IMR-90 (cell line): ENCODE measurements around the gene SMAD7. TPM values are rescaled to one million over a fixed set of nuclear protein-coding genes. Genes with fewer than 3 reads are reported as not detected.

Experiments used
- ATAC-seq: fragments of 200-7000 bp; cut with Tn5 transposase; 2 replicates; pipeline ENCODE4 v1.9.1; 2020; ENCODE audit warnings: low read depth, mild to moderate bottlenecking, moderate library complexity
- BruUV-seq: library from RNA; stranded (reverse); fragments of 400-500 nt; replicated peaks from 2 replicates; lab custom pipeline; 2021; lab: Mats Ljungman, UMichigan
- CTCF ChIA-PET: fragments of 300-600 bp; formaldehyde crosslinking; extraction: SDS; loops from one replicate; lab custom pipeline; 2021; ENCODE audit warnings: antibody characterized with exemption; lab: Yijun Ruan, JAX
- POLR2A ChIA-PET: fragments of 300-600 bp; sonication (Branson Sonifier 250); formaldehyde crosslinking; loops from one replicate; lab custom pipeline; 2022; ENCODE audit warnings: antibody characterized with exemption; ENCODE audit not compliant: unreplicated experiment; lab: Charles Lee
- DNase-seq: peaks from one replicate; pipeline ENCODE4 v3.0.0; 2013
- H2AFZ ChIP-seq: replicated peaks from 2 replicates; pipeline ENCODE3; 2013; ENCODE audit warnings: low read length, mild to moderate bottlenecking; ENCODE audit not compliant: poor library complexity
- H2AK5ac ChIP-seq: 2 replicates; pipeline ENCODE4 v1.6.1; 2013; ENCODE audit warnings: low read depth, low read length, inconsistent platforms
- H2AK9ac ChIP-seq: replicated peaks from 2 replicates; pipeline ENCODE3; 2013; ENCODE audit warnings: mild to moderate bottlenecking, low read depth, low read length, moderate library complexity; ENCODE audit not compliant: poor library complexity
- H2BK120ac ChIP-seq: 2 replicates; pipeline ENCODE4 v1.6.1; 2013; ENCODE audit warnings: low read depth, low read length, inconsistent platforms
- H2BK15ac ChIP-seq: 3 replicates; pipeline ENCODE4 v1.6.1; 2013; ENCODE audit warnings: low read depth, low read length, inconsistent platforms
- H2BK20ac ChIP-seq: 2 replicates; pipeline ENCODE4 v1.6.1; 2013; ENCODE audit warnings: low read depth, mild to moderate bottlenecking, inconsistent platforms, low read length, moderate library complexity
- H2BK5ac ChIP-seq: 2 replicates; pipeline ENCODE4 v1.6.1; 2013; ENCODE audit warnings: mild to moderate bottlenecking, low read depth, low read length, inconsistent platforms; ENCODE audit not compliant: poor library complexity, severe bottlenecking
- H3K14ac ChIP-seq: replicated peaks from 2 replicates; pipeline ENCODE4 v1.6.1; 2013; ENCODE audit warnings: low read depth, low read length, inconsistent platforms
- H3K18ac ChIP-seq: 2 replicates; pipeline ENCODE4 v1.6.1; 2013; ENCODE audit warnings: low read depth, low read length, control low read depth
- H3K23ac ChIP-seq: 2 replicates; pipeline ENCODE4 v1.6.1; 2013; ENCODE audit warnings: low read depth, low read length, inconsistent platforms
- H3K27ac ChIP-seq: 2 replicates; pipeline ENCODE4 v1.5.1; 2013; ENCODE audit warnings: mild to moderate bottlenecking, control low read depth, low read length; ENCODE audit not compliant: insufficient read depth
- H3K27me3 ChIP-seq: 2 replicates; pipeline ENCODE4 v1.6.1; 2013; ENCODE audit warnings: low read length; ENCODE audit not compliant: control insufficient read depth, insufficient read depth
- H3K36me3 ChIP-seq: 2 replicates; pipeline ENCODE4 v1.6.1; 2013; ENCODE audit warnings: low read length, mixed read lengths; ENCODE audit not compliant: control insufficient read depth, insufficient read depth
- H3K4ac ChIP-seq: 2 replicates; pipeline ENCODE4 v1.6.1; 2013; ENCODE audit warnings: low read depth, low read length, inconsistent platforms
- H3K4me1 ChIP-seq: 2 replicates; pipeline ENCODE4 v1.6.1; 2013; ENCODE audit warnings: low read length, mixed read lengths; ENCODE audit not compliant: control insufficient read depth, insufficient read depth
- H3K4me2 ChIP-seq: 2 replicates; pipeline ENCODE4 v1.6.1; 2013; ENCODE audit warnings: low read depth, mild to moderate bottlenecking, control low read depth, low read length, moderate library complexity
- H3K4me3 ChIP-seq: 2 replicates; pipeline ENCODE4 v1.5.1; 2013; ENCODE audit warnings: low read depth, mild to moderate bottlenecking, control low read depth, low read length, moderate library complexity; ENCODE audit not compliant: insufficient read depth
- H3K56ac ChIP-seq: 2 replicates; pipeline ENCODE4 v1.6.1; 2013; ENCODE audit warnings: low read length, inconsistent platforms; ENCODE audit not compliant: insufficient read depth; ENCODE audit errors: extremely low read depth
- H3K79me1 ChIP-seq, 2 experiments: 2 replicates each; pipeline ENCODE4 v1.6.1; 2013; ENCODE audit warnings: low read length in 2 of 2, inconsistent platforms in 1 of 2, low read depth in 1 of 2
- H3K9ac ChIP-seq: 2 replicates; pipeline ENCODE4 v1.6.1; 2013; ENCODE audit warnings: low read depth, low read length, control low read depth
- H3K9me1 ChIP-seq: 2 replicates; pipeline ENCODE4 v1.6.1; 2013; ENCODE audit warnings: low read length, inconsistent platforms; ENCODE audit not compliant: insufficient read depth
- H3K9me3 ChIP-seq: 2 replicates; pipeline ENCODE4 v1.6.1; 2013; ENCODE audit warnings: low read length; ENCODE audit not compliant: control insufficient read depth, insufficient read depth
- H4K20me1 ChIP-seq: 2 replicates; pipeline ENCODE4 v1.6.1; 2013; ENCODE audit warnings: low read length, inconsistent platforms; ENCODE audit not compliant: insufficient read depth
- H4K5ac ChIP-seq: 2 replicates; pipeline ENCODE4 v1.6.1; 2013; ENCODE audit warnings: mild to moderate bottlenecking, low read depth, low read length, control low read depth
- H4K8ac ChIP-seq, 2 experiments: 2 replicates each; pipeline ENCODE4 v1.6.1; 2013; ENCODE audit warnings: low read depth in 2 of 2, low read length in 2 of 2, control low read depth in 1 of 2, inconsistent platforms in 1 of 2
- H4K91ac ChIP-seq: 2 replicates; pipeline ENCODE4 v1.6.1; 2013; ENCODE audit warnings: low read depth, low read length, inconsistent platforms; ENCODE audit not compliant: insufficient read depth
- BHLHE40 ChIP-seq: fragments of 150-350 bp; IDR thresholded peaks from 2 replicates; pipeline ENCODE4 v1.6.1; 2016; ENCODE audit warnings: mild to moderate bottlenecking, low read depth, low read length
- CEBPB ChIP-seq: IDR thresholded peaks from 2 replicates; pipeline ENCODE4 v1.6.1; 2012; ENCODE audit warnings: low read depth, low read length, improper control_type of control experiment
- CHD1 ChIP-seq: IDR thresholded peaks from 2 replicates; pipeline ENCODE4 v1.6.1; 2012; ENCODE audit warnings: low read depth, low read length, improper control_type of control experiment
- FOS ChIP-seq: fragments of 150-350 bp; IDR thresholded peaks from 2 replicates; pipeline ENCODE4 v1.6.1; 2016; ENCODE audit warnings: low read depth, low read length
- NFE2L2 ChIP-seq: fragments of 150-350 bp; IDR thresholded peaks from 2 replicates; pipeline ENCODE4 v1.6.1; 2016; ENCODE audit warnings: low read depth, mild to moderate bottlenecking, low read length
- POLR2A ChIP-seq: IDR thresholded peaks from 2 replicates; pipeline ENCODE4 v1.6.1; 2012; ENCODE audit warnings: mild to moderate bottlenecking, low read depth, low read length
- RAD21 ChIP-seq: IDR thresholded peaks from 2 replicates; pipeline ENCODE4 v1.6.1; 2012; ENCODE audit warnings: low read length, improper control_type of control experiment
- RCOR1 ChIP-seq: IDR thresholded peaks from 2 replicates; pipeline ENCODE4 v1.6.1; 2012; ENCODE audit warnings: mild to moderate bottlenecking, low read length, improper control_type of control experiment; ENCODE audit not compliant: insufficient replicate concordance
- RFX5 ChIP-seq: IDR thresholded peaks from 2 replicates; pipeline ENCODE4 v1.8.0; 2012; ENCODE audit warnings: low read depth, mild to moderate bottlenecking, low read length, moderate library complexity
- SMC3 ChIP-seq: fragments of 150-350 bp; IDR thresholded peaks from 2 replicates; pipeline ENCODE4 v1.6.1; 2016; ENCODE audit warnings: low read depth, mild to moderate bottlenecking, antibody characterized with exemption, low read length, moderate library complexity
- WGBS, 2 experiments: methylation state at CpG; one replicate each; pipeline versions ENCODE4 v1.1.5 to v1.1.7; 2013; ENCODE audit warnings: missing lambda C conversion rate in 2 of 2; ENCODE audit not compliant: insufficient read length in 1 of 2; ENCODE audit errors: extremely low coverage in 2 of 2; 5-methylcytosine and 5-hydroxymethylcytosine counted together
- dilution Hi-C: fragments of 300-500 bp; cut with HindIII; formaldehyde crosslinking; loops from one replicate; pipeline ENCODE4 v1.14.3; 2018; ENCODE audit warnings: low sequenced_read_pairs; ENCODE audit not compliant: unreplicated experiment
- in situ Hi-C: fragments of 300-500 bp; cut with MboI; formaldehyde crosslinking; loops from 3 replicates; pipeline ENCODE4 v1.14.3; 2019; ENCODE audit warnings: low sequenced_read_pairs, inconsistent platforms, mixed read lengths
- intact Hi-C: fragments of 100-400 bp; cut with micrococcal nuclease; formaldehyde crosslinking; loops from 2 replicates; pipeline ENCODE4 v1.10.0; 2022
- polyA plus RNA-seq, 3 experiments: library from polyadenylated mRNA; depleted of rRNA; stranded (reverse); fragments of >200 nt; gene quantifications; 2 replicates each; pipeline ENCODE4 v1.2.3, GENCODE V29; 2012; ENCODE audit warnings: low replicate concordance in 1 of 3
- total RNA-seq: library from RNA; depleted of rRNA; stranded (reverse); fragments of >200 nt; gene quantifications from 2 replicates; pipeline ENCODE4 v1.2.3, GENCODE V29; 2012
- TF ChIP-seq, protein P1 (sequence below): conservative IDR thresholded peaks from 2 replicates; pipeline ENCODE4 v1.5.1; 2012; ENCODE audit warnings: mild to moderate bottlenecking, low read depth, low read length, improper control_type of control experiment
- TF ChIP-seq, protein P2 (sequence below): fragments of 150-350 bp; IDR thresholded peaks from 2 replicates; pipeline ENCODE4 v1.6.1; 2016; ENCODE audit warnings: low read depth, mild to moderate bottlenecking, low read length, moderate library complexity, borderline replicate concordance
- TF ChIP-seq, protein P3 (sequence below): fragments of 150-350 bp; IDR thresholded peaks from 2 replicates; pipeline ENCODE4 v1.6.1; 2017; ENCODE audit warnings: mild to moderate bottlenecking, antibody characterized with exemption, low read length, low read depth

SMAD7 gene
- total and polyA plus RNA-seq, 2 of the 4 experiments (the other 2 are of a cell fraction): 15.8 to 17.6 TPM

DNA sequence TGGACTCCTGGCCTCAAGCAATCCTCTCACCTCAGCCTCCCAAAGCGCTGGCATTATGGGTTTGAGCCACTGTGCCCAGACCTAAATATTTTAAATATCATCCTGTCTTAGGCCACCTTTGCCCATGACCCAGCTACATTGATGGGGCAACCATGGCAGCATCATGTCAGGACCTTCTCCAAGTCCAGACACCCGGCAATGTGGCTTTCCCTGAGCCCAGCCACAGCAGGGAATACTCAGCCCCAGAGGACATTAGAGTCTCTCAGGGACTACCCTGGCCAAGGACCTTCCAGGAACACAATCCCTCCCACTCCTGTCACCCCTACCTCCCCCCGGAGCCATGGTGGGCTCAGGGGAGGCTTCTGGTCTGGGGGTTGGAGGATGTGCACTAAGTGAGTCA lies 72.8 kb downstream of the SMAD7 start:
- Histone ChIP-seq H4K91ac (no peak overlapping the region), H3K9ac (no peak overlapping the region), H3K4ac (no peak overlapping the region), H2AK5ac (no peak overlapping the region), H3K56ac (no peak overlapping the region), H3K4me2 (no peak overlapping the region), H3K36me3 (no peaks in the 10 kb centered on the region), H3K9me1 (peaks cover 12% of the 10 kb centered on the region; the same call in 1 of the 2 replicates), H2AFZ (no peak overlapping the region), H3K27me3 (no peaks in the 10 kb centered on the region; the same call in 1 of the 2 replicates), H2BK15ac (no peak overlapping the region; the same call in 2 of the 3 replicates), H3K79me1 (peaks cover 0 to 3% of the 10 kb centered on the region in 2 experiments; a peak in 1 of 4 replicates), H3K23ac (no peak overlapping the region), H3K27ac (no peak overlapping the region), H3K4me3 (no peak overlapping the region), H4K8ac (no peak overlapping the region), H4K20me1 (no peaks in the 10 kb centered on the region), H2AK9ac (no peak overlapping the region), H3K14ac (0 out of 2 replicates have a peak overlapping the region, but pooled peaks have one; percentile 63), H4K5ac (no peak overlapping the region), H3K4me1 (peaks cover 7% of the 10 kb centered on the region), H2BK20ac (no peak overlapping the region), H2BK120ac (no peak overlapping the region), H3K9me3 (no peaks in the 10 kb centered on the region), H2BK5ac (no peak overlapping the region), H3K18ac (no peak overlapping the region)
- ChIA-PET CTCF (no interaction called here), POLR2A (no interaction called here)
- intact Hi-C loops: no loop called here
- DNase-seq (no peak), ATAC-seq (no peak)
- in situ Hi-C loops: no loop called here
- WGBS, 2 experiments: 83% methylated on average over 1 of the region's 3 CpGs; no CpG with 5 or more reads in 1 of the 2 experiments
- dilution Hi-C loops: no loop called here
- BruUV-seq: no TSS peak
- TF ChIP-seq RCOR1: no peak
- TF ChIP-seq RAD21: no peak
- TF ChIP-seq POLR2A: no peak
- no peak for TF ChIP-seq BHLHE40
- TF ChIP-seq CHD1: no peak
- no peak for TF ChIP-seq FOS
- TF ChIP-seq RFX5: no peak
- TF ChIP-seq SMC3: no peak
- TF ChIP-seq, protein P1, sequence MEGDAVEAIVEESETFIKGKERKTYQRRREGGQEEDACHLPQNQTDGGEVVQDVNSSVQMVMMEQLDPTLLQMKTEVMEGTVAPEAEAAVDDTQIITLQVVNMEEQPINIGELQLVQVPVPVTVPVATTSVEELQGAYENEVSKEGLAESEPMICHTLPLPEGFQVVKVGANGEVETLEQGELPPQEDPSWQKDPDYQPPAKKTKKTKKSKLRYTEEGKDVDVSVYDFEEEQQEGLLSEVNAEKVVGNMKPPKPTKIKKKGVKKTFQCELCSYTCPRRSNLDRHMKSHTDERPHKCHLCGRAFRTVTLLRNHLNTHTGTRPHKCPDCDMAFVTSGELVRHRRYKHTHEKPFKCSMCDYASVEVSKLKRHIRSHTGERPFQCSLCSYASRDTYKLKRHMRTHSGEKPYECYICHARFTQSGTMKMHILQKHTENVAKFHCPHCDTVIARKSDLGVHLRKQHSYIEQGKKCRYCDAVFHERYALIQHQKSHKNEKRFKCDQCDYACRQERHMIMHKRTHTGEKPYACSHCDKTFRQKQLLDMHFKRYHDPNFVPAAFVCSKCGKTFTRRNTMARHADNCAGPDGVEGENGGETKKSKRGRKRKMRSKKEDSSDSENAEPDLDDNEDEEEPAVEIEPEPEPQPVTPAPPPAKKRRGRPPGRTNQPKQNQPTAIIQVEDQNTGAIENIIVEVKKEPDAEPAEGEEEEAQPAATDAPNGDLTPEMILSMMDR: no peak
- no peak for TF ChIP-seq CEBPB
- TF ChIP-seq NFE2L2: no peak
- TF ChIP-seq, protein P2, sequence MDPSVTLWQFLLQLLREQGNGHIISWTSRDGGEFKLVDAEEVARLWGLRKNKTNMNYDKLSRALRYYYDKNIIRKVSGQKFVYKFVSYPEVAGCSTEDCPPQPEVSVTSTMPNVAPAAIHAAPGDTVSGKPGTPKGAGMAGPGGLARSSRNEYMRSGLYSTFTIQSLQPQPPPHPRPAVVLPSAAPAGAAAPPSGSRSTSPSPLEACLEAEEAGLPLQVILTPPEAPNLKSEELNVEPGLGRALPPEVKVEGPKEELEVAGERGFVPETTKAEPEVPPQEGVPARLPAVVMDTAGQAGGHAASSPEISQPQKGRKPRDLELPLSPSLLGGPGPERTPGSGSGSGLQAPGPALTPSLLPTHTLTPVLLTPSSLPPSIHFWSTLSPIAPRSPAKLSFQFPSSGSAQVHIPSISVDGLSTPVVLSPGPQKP: no peak
- TF ChIP-seq, protein P3, sequence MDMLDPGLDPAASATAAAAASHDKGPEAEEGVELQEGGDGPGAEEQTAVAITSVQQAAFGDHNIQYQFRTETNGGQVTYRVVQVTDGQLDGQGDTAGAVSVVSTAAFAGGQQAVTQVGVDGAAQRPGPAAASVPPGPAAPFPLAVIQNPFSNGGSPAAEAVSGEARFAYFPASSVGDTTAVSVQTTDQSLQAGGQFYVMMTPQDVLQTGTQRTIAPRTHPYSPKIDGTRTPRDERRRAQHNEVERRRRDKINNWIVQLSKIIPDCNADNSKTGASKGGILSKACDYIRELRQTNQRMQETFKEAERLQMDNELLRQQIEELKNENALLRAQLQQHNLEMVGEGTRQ: no peak
